Fibroblast of mammary gland (primary cell): ENCODE measurements around the gene SLC41A2.
A peak's percentile ranks its signal among the peaks of the same experiment; 100 is the strongest.
"Not testable (repeated sequence)": the region's sequence is repeated elsewhere in the genome, so short reads cannot be mapped to it uniquely, and the experiment has no call there.

Source experiments
- DNase-seq: peaks from one replicate; pipeline ENCODE4 v3.0.0-alpha.2; 2010; ENCODE audit warnings: low read depth
- H3K4me3 ChIP-seq: 2 replicates; pipeline ENCODE4 v1.5.1; 2011; ENCODE audit warnings: low read depth, mild to moderate bottlenecking, low read length, moderate library complexity; ENCODE audit not compliant: control insufficient read depth
- TF ChIP-seq, protein P1 (sequence below): conservative IDR thresholded peaks from 2 replicates; pipeline ENCODE4 v1.5.1; 2011; ENCODE audit warnings: low read depth, low read length, inconsistent platforms; ENCODE audit not compliant: control insufficient read depth, insufficient read depth

Gene SLC41A2

DNA sequence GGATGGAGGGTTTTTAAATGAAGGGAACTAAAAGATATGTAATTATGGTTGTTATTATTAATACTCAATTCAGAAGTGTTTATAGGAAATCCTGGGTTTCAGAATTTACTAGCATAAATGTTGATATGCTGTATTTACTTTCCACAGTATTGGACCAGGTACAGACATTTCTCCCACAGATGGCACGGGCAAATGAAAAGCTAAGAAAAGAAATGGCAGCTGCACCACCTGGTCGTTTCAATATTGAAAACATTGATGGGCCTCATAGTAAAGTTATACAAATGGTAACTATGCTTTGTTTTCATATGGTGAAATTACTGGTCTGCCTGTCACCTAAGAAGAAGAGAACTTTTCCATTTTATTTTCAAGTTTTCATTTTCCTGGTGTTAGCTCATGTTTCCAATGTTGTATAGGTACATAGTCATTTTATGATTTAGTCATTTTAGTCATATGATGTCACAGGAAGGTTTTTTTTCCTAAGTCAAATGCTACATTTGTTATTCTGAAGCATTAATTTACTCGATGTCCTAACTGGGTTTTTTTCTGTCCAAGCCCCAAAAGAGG lies 33.6 kb upstream of the SLC41A2 start:
- H3K4me3 ChIP-seq = no peak overlapping the region
- no peak for DNase-seq
- TF ChIP-seq, protein P1, sequence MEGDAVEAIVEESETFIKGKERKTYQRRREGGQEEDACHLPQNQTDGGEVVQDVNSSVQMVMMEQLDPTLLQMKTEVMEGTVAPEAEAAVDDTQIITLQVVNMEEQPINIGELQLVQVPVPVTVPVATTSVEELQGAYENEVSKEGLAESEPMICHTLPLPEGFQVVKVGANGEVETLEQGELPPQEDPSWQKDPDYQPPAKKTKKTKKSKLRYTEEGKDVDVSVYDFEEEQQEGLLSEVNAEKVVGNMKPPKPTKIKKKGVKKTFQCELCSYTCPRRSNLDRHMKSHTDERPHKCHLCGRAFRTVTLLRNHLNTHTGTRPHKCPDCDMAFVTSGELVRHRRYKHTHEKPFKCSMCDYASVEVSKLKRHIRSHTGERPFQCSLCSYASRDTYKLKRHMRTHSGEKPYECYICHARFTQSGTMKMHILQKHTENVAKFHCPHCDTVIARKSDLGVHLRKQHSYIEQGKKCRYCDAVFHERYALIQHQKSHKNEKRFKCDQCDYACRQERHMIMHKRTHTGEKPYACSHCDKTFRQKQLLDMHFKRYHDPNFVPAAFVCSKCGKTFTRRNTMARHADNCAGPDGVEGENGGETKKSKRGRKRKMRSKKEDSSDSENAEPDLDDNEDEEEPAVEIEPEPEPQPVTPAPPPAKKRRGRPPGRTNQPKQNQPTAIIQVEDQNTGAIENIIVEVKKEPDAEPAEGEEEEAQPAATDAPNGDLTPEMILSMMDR = no peak

DNA sequence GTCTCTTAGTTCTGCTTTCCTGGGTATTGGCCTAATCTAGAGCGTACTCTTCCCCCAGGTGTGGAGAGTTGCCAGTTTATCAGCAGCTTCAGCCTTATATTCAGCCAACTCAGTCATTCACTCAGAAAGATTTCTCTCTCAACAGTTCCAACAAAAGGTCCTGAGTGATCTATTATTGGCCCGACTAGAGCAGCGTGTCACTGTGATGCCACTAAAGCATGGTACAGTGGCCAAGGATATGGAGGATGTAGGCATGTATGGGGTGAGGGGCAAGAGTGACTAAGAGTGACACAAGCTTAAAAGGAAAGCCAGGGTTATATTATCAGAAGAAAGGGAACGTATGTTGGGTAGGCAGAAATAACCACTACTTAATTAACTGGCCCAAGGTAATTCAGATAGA lies 32.9 kb upstream of the SLC41A2 start:
- TF ChIP-seq, protein P1 = no peak
- no peak for DNase-seq
- H3K4me3 ChIP-seq = no peak overlapping the region

DNA sequence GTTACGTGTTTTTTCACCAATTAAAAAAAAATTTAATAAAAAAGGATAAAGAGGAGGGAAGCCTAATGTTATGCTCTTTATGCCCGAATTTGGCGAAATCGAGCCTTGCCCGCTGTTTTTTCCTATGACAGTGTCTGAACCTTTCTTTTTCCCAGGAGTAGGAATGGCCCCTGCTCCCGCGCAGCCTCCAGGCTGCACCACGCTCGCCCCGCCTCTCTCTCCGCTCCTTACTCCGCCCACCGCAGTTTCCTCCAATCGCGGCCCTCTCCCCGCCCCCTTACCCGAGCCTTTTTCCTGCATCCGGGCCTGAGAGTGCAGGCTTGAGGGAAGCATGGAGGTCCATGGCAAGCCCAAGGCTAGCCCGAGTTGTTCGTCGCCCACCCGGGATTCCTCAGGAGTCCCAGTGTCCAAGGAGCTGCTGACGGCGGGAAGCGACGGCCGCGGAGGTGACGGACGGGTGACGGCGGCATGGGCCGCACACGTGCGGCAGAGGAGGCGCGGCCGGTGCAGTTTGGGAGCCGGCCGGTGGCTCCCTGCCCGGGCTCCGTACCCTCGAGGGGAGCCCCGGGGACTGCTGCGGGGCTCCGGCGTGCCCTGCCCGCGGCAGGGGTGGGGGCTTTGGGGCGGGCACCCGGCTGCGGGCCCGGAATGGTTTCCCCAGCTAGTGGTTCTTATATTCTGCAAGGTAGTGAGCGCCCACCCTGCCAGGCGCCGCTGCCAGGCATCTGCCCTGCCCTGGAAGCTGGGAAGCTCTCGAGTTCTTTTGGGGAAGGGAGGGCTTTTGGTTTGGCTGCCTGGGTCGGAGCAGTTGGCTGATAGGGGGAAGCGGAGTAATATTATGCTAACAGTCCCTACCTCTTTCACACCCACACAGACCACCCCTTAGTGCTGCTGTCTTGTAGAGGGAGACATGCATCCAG lies 28.2 kb upstream of the SLC41A2 start, which contains the start of gene NOPCHAP1:
NOPCHAP1 (plus strand) TSS at position 295 of the 920 bp plus-strand sequence; CDS start at position 332, 37 bp downstream.
- peak within 1 kb of the TSS; percentile 83 for H3K4me3 ChIP-seq
- TF ChIP-seq, protein P1 = no peak
- peak; percentile 72 for DNase-seq

DNA sequence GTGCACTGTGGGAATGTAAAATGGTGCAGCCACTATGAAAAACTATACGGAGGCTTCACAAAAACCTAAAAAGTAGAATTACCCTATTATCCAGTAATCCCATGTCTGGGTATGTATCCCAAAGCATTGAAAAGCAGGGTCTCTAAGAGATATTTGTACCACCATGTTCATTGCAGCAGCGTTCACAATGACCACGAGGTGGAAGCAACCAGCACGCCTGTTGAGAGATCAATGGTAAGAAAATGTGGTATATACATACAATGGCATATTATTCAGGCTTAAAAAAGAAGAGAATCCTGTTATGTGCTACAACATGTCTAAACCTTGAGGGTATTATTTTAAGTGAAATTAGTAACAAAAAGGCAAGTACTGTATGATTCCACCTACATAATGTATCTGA lies 27.1 kb upstream of the SLC41A2 start:
- no peak for DNase-seq
- no peak overlapping the region for H3K4me3 ChIP-seq
- TF ChIP-seq, protein P1 = no peak

DNA sequence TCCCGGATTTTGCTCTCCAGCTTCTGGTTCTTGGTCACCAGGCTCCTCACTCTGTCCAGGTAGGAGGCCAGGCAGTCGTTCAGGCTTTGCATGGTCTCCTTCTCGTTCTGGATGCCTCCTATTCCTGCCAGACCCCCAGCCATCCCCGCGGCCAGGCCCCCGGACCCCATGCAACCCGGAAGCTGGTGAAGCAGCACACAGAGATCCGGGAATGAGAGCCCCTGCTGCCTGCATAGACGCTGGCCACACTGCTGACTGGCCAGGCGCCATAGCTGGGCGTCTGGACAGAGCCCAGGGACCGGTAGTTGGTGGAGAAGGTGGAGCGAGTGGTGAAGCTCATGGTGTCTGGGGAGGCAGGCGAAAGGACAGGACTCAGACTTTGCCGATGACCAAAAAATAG lies 19.6 kb upstream of the SLC41A2 start:
- DNase-seq, H3K4me3 ChIP-seq: not testable (repeated sequence)

DNA sequence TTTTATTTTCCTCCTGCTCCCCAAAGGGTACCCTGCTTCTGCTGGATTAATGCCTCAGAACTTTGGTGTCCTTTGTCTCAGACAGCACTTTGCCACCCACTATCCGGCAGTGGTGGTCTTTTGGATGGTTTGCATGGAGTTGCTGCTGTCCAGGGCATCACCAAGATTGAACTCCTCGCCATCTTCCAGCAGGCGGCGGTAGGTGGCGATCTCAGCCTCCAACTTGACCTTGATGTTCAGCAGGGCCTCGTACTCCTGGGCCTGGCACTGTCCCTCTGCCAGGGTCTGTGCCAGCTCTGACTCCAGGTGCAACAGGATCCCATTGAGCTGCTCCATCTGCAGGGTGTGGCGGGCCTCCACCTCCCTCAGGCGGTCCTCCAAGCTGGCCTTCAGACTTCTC lies 18.6 kb upstream of the SLC41A2 start:
- TF ChIP-seq, protein P1 = peak; percentile 5
- no peak for DNase-seq
- H3K4me3 ChIP-seq = no peak overlapping the region
